Activated B cell treated with CpG ODN at 0.5 μM for 24 hours (primary cell): ENCODE measurements around the gene SCNN1G. TPM values are rescaled to one million over a fixed set of nuclear protein-coding genes. Genes with fewer than 3 reads are reported as not detected.

Experiments
- ATAC-seq: fragments of 200-7000 bp; cut with Tn5 transposase; one replicate; pipeline ENCODE4 v1.10.0; 2021; ENCODE audit warnings: low read depth, mild to moderate bottlenecking, moderate library complexity
- CTCF ChIA-PET: fragments of 350-600 bp; sonication (Branson Sonifier 250); formaldehyde crosslinking; loops from one replicate; lab custom pipeline; 2021; ENCODE audit warnings: antibody characterized with exemption; lab: Charles Lee
- POLR2A ChIA-PET: fragments of 350-600 bp; sonication (Branson Sonifier 250); formaldehyde crosslinking; loops from one replicate; lab custom pipeline; 2021; ENCODE audit warnings: antibody characterized with exemption; lab: Charles Lee
- DNase-seq: peaks from one replicate; pipeline ENCODE4 v3.0.0; 2022
- H3K27ac Mint-ChIP-seq: one replicate; pipeline ENCODE4 v1.8.0; 2020; ENCODE audit warnings: mixed read lengths
- H3K27me3 Mint-ChIP-seq: one replicate; pipeline ENCODE4 v1.8.0; 2021; ENCODE audit warnings: mixed read lengths
- H3K36me3 Mint-ChIP-seq: one replicate; pipeline ENCODE4 v1.8.0; 2021; ENCODE audit warnings: low read depth, mixed read lengths
- H3K4me1 Mint-ChIP-seq: one replicate; pipeline ENCODE4 v1.8.0; 2021; ENCODE audit warnings: mixed read lengths
- H3K4me3 Mint-ChIP-seq: one replicate; pipeline ENCODE4 v1.8.0; 2020; ENCODE audit warnings: mild to moderate bottlenecking, mixed read lengths
- H3K9me3 Mint-ChIP-seq: one replicate; pipeline ENCODE4 v1.8.0; 2020; ENCODE audit warnings: mixed read lengths
- intact Hi-C: fragments of 100-400 bp; cut with micrococcal nuclease; formaldehyde crosslinking; loops from one replicate; pipeline ENCODE4 v1.15.1; 2024
- total RNA-seq: library from RNA; stranded (reverse); gene quantifications from 2 replicates; pipeline ENCODE4 v1.2.3, GENCODE V29; 2022
- TF ChIP-seq, protein P1 (sequence below): fragments of 200-600 bp; IDR thresholded peaks from one replicate; pipeline ENCODE4 v1.8.0; 2022; ENCODE audit warnings: antibody characterized with exemption, mild to moderate bottlenecking

Gene SCNN1G
- total RNA-seq, 1 donor from 2014 or later: not detected

DNA sequence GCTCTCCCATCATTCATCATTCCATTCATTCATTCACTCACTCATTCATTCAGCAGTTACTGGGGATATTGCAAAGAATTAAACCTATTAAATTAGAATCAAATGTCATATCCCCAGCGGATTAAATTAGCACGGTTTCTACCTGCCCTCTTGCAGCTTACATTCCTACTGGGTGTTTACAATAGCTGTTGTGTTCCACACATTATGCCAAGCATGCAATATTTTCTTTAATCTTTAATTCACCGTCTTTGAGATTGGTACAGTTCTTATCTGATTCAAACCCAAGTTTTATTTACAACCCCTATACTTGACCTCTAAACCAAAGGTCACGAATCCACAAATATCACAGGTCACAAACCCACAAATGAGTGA lies 32.6 kb upstream of the SCNN1G start:
- H3K36me3 Mint-ChIP-seq: peaks cover 5% of the 10 kb centered on the region
- H3K27me3 Mint-ChIP-seq: peaks cover 5% of the 10 kb centered on the region
- POLR2A ChIA-PET: interaction anchor here (0.6 kb wide), 1 partner anchor 498 kb away, joined by 4 read pairs; no protein-coding TSS in a partner anchor
- ATAC-seq (no peak), DNase-seq (no peak)
- H3K9me3 Mint-ChIP-seq: no peaks in the 10 kb centered on the region
- H3K4me1 Mint-ChIP-seq: peaks cover 11% of the 10 kb centered on the region
- H3K27ac Mint-ChIP-seq: peak overlapping the region; percentile 81
- TF ChIP-seq, protein P1, sequence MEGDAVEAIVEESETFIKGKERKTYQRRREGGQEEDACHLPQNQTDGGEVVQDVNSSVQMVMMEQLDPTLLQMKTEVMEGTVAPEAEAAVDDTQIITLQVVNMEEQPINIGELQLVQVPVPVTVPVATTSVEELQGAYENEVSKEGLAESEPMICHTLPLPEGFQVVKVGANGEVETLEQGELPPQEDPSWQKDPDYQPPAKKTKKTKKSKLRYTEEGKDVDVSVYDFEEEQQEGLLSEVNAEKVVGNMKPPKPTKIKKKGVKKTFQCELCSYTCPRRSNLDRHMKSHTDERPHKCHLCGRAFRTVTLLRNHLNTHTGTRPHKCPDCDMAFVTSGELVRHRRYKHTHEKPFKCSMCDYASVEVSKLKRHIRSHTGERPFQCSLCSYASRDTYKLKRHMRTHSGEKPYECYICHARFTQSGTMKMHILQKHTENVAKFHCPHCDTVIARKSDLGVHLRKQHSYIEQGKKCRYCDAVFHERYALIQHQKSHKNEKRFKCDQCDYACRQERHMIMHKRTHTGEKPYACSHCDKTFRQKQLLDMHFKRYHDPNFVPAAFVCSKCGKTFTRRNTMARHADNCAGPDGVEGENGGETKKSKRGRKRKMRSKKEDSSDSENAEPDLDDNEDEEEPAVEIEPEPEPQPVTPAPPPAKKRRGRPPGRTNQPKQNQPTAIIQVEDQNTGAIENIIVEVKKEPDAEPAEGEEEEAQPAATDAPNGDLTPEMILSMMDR: no peak
- H3K4me3 Mint-ChIP-seq: peak overlapping the region; percentile 91
- CTCF ChIA-PET: no interaction called here
- intact Hi-C loops: loop anchor here (1.0 to 2.0 kb wide), 5 partner anchors 33 to 1579 kb away; partner anchors contain the start of genes COG7, EARS2, METTL9 and TNRC6A

DNA sequence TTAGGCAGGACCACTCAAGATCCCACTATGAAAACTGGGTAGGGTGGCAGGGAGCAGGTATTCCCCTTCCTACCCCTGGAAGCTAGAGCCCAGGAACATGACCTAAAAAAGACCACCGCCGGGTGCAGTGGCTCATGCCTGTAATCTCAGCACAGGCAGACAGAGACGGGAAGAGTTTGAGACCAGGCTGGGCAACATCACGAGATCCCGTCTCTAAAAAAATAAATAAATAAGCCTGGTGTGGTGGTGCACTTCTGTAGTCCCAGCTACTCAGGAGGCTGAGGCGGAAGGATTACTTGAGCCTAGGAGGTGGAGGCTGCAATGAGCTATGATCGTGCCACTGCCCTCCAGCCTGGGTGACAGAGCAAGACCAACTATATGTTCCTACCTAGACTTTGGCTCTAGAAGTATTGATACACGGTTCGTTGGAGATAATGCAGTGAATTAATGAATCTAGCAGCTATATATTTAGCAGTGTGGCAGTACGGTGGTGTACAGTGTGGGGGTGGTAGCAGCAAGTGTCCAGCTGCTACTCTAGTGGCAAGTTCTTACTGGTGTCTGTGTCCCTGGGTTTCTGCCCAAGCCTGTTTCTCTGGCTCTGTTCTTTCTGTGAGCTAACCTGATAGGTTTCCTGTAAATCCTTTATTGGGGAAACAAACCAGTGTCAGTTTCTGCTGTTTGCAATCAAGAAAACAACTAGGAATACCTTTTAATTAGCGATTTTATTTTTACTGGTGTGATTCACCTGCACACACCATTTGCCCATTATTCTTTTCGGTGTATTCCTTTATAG lies 30.0 kb upstream of the SCNN1G start:
- H3K4me1 Mint-ChIP-seq: peaks cover 9% of the 10 kb centered on the region

DNA sequence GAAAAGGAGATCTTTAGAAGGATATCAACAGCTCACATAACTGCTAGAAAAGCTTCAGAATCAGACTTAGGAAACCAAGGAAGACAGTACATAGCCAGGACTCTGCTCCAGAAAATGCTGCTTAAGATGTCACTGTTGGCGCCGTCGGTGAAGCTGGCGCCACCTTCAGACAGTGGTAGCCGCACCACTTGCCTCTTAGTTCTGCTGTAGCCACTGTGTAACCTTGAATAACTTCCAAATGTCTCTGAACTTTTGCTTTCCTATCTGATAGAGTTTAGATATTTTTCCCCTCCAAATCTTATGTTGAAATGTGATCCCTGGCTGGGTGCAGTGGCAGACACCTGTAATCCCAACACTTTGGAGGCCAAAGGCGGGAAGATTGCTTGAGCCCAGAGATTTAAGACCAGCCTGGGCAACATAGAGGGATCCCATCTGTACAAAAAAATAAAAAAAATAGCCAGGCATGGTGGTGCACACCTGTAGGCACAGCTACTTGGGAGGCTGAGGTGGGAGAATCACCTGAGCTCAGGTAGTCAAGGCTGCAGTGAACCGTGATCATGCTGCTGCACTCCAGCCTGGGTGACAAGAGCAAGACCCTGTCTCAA lies 27.0 kb upstream of the SCNN1G start:
- DNase-seq: no peak
- no peaks in the 10 kb centered on the region for H3K36me3 Mint-ChIP-seq
- no peak overlapping the region for H3K4me3 Mint-ChIP-seq
- ATAC-seq: no peak
- TF ChIP-seq, protein P1: no peak
- no peaks in the 10 kb centered on the region for H3K4me1 Mint-ChIP-seq
- no peak overlapping the region for H3K27ac Mint-ChIP-seq
- ChIA-PET POLR2A (no interaction called here), CTCF (no interaction called here)
- H3K9me3 Mint-ChIP-seq: no peaks in the 10 kb centered on the region
- H3K27me3 Mint-ChIP-seq: peaks cover 19% of the 10 kb centered on the region
- intact Hi-C loops: no loop called here

More for the DNA sequence above, 30.0 kb upstream of the SCNN1G start:
- peaks cover 5% of the 10 kb centered on the region for H3K36me3 Mint-ChIP-seq
- ATAC-seq: no peak
- POLR2A ChIA-PET: interaction anchor here (0.5 kb wide), 1 partner anchor 126 kb away, joined by 3 read pairs; no protein-coding TSS in a partner anchor
- intact Hi-C loops: no loop called here
- H3K9me3 Mint-ChIP-seq: no peaks in the 10 kb centered on the region
- H3K27me3 Mint-ChIP-seq: peaks cover 15% of the 10 kb centered on the region
- no peak overlapping the region for H3K4me3 Mint-ChIP-seq
- no peak for DNase-seq
- TF ChIP-seq, protein P1: no peak
- CTCF ChIA-PET: no interaction called here
- no peak overlapping the region for H3K27ac Mint-ChIP-seq

DNA sequence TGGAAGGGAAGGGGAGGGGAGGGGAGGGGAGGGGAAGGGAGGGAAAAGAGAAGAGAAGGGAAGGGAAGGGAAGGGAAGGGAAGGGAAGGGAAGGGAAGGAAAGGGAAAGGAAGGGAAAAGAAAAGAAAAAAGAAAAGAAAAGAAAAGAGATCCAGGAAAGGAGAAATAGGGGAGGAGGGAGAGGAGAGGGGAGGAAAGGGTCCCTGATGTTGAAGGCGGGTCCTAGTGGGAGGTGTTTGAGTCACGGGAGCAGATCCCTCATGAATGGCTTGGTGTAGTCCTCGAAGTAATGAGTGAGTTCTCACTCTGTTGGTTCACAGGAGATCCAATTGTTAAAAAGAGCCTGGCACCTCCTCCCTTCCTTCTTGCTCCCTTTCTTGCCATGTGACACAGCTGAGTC lies 26.4 kb upstream of the SCNN1G start:
- ATAC-seq (no peak), DNase-seq (no peak)
- ChIA-PET POLR2A (no interaction called here), CTCF (no interaction called here)
- Mint-ChIP-seq H3K36me3 (no peaks in the 10 kb centered on the region), H3K4me1 (no peaks in the 10 kb centered on the region), H3K4me3 (no peak overlapping the region), H3K9me3 (no peaks in the 10 kb centered on the region), H3K27ac (no peak overlapping the region), H3K27me3 (peaks cover 20% of the 10 kb centered on the region)
- intact Hi-C loops: no loop called here
- TF ChIP-seq, protein P1: no peak

DNA sequence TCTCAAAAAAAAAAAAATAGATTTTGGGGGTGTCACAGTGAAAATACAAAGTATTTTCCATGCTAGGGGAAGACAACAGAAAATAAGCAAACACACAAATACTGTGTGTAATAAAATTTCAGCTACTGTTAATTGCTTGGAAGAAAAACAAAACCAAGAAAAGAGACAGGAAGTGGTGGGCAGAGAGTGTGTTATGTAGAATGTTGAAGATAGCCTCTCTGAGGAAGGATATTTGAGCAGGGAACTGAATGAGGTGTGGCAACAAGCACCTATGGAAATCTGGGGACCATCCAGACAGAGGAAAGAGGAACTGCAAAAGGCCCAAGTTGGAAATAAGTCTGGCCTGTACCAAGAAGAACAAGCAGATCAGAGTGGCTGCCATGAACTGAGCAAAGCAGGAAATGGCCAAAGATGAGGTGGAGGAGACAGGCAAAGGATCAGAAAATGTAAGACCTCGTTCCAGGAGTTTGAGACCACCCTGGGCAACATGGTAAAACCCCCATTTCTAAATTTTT lies 25.5 kb upstream of the SCNN1G start:
- ATAC-seq: no peak
- H3K27me3 Mint-ChIP-seq: peaks cover 20% of the 10 kb centered on the region
- H3K9me3 Mint-ChIP-seq: no peaks in the 10 kb centered on the region
- intact Hi-C loops: no loop called here
- ChIA-PET CTCF (no interaction called here), POLR2A (no interaction called here)
- no peaks in the 10 kb centered on the region for H3K36me3 Mint-ChIP-seq
- no peak for DNase-seq
- H3K4me1 Mint-ChIP-seq: no peaks in the 10 kb centered on the region
- H3K4me3 Mint-ChIP-seq: no peak overlapping the region
- TF ChIP-seq, protein P1: no peak
- H3K27ac Mint-ChIP-seq: no peak overlapping the region
